ENCODE measurements around the gene SLC1A1. TPM values are rescaled to one million over a fixed set of nuclear protein-coding genes. Genes with fewer than 3 reads are reported as not detected.
A peak's percentile ranks its signal among the peaks of the same experiment; 100 is the strongest.

The SLC1A1 gene
- total and polyA plus RNA-seq, 7 donors = 3.3 to 7.5 (median 5.2) TPM

DNA sequence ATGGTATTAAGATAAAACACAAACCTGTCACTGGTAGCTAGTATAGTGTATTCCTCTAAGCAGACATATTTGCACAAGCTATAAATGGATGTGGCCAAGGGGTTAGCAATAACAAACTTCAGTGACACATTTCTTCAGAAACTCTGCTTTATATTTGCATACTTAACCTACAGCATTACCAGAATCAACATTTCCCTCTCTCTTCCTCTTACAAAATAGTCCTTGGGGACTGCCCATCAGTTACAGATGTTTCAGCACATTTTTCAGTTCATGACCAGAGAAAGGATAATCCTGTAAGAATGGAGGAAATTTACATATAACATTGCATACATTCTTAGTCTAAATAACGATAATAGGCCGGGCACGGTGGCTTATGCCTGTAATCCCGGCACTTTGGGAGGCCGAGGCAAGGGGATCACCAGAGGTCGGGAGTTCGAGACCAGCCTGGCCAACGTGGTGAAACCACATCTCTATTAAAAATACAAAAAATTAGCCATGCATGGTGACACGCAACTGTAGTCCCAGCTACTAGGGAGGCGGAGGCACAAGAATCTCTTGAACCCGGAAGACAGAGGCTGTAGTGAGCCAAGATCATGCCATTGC lies 25.3 kb upstream of the SLC1A1 start:
- H3K4me3 ChIP-seq = no peak overlapping the region
- DNase-seq = no peak
- no peaks in the 10 kb centered on the region for H3K36me3 ChIP-seq
- H3K9me3 ChIP-seq = peaks cover 0 to 3% (median 0%) of the 10 kb centered on the region in 4 donors
- intact Hi-C loops (cut with DNase I) = no loop called here
- H3K27me3 ChIP-seq = no peaks in the 10 kb centered on the region
- TF ChIP-seq EP300 (IDR thresholded peaks at IDR 0.05) (no peak), POLR2A (IDR thresholded peaks at IDR 0.05) (no peak), POLR2AphosphoS5 (IDR thresholded peaks at IDR 0.05) (no peak)
- TF ChIP-seq, protein P1, sequence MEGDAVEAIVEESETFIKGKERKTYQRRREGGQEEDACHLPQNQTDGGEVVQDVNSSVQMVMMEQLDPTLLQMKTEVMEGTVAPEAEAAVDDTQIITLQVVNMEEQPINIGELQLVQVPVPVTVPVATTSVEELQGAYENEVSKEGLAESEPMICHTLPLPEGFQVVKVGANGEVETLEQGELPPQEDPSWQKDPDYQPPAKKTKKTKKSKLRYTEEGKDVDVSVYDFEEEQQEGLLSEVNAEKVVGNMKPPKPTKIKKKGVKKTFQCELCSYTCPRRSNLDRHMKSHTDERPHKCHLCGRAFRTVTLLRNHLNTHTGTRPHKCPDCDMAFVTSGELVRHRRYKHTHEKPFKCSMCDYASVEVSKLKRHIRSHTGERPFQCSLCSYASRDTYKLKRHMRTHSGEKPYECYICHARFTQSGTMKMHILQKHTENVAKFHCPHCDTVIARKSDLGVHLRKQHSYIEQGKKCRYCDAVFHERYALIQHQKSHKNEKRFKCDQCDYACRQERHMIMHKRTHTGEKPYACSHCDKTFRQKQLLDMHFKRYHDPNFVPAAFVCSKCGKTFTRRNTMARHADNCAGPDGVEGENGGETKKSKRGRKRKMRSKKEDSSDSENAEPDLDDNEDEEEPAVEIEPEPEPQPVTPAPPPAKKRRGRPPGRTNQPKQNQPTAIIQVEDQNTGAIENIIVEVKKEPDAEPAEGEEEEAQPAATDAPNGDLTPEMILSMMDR (IDR thresholded peaks at IDR 0.05) = no peak
- WGBS, 2 donors = 87 to 90% methylated on average over 11 of the region's 11 CpGs
- no peak overlapping the region for H3K27ac ChIP-seq
- no peaks in the 10 kb centered on the region for H3K4me1 ChIP-seq

DNA sequence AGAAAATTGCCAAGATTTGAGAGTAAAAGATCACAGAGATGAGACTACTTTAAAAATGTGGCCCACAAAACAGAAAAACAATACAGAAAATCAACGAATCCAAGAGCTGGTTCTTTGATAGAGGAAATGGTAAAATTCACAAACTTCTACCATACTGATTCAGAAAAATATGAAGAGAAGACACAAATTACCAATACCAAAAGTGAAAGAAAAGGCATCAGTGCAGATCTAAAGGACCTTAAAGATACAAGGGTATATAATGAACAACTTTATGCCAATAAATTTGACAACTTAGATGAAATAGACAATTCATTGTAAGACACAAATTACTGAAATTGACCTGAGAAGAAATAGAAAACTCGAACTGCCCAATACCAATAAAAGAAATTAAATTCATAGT lies 24.4 kb upstream of the SLC1A1 start:
- Histone ChIP-seq H3K9me3 (peaks cover 0 to 3% (median 0%) of the 10 kb centered on the region in 4 donors), H3K4me3 (no peak overlapping the region), H3K36me3 (no peaks in the 10 kb centered on the region), H3K4me1 (no peaks in the 10 kb centered on the region), H3K27ac (no peak overlapping the region), H3K27me3 (no peaks in the 10 kb centered on the region)
- TF ChIP-seq EP300 (IDR thresholded peaks at IDR 0.05) = no peak
- TF ChIP-seq, protein P1 (IDR thresholded peaks at IDR 0.05) = no peak
- no peak for TF ChIP-seq POLR2A (IDR thresholded peaks at IDR 0.05)
- TF ChIP-seq POLR2AphosphoS5 (IDR thresholded peaks at IDR 0.05) = no peak
- whole genome bisulfite sequencing, 2 donors = 80 to 82% methylated on average over 2 of the region's 2 CpGs
- no peak for DNase-seq
- intact Hi-C loops (cut with DNase I) = no loop called here

DNA sequence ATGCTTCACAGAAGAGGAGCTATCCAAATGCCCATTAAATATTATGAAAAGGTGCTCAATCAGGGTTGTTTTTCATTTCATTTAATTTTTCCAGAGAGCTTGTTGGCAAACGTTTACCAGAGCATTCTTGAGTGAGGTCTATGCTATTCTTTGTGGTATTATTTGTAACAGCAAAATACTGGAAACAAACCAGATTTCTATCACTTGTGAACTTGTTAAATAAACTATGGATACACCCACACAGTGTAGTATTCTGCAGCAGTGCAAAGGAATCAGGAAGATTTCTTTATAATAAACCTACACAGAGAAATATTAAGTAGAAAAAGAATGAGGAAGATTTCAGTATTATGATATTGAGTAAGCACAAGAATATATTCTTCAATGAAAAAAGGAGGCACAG lies 15.0 kb upstream of the SLC1A1 start:
- no peaks in the 10 kb centered on the region for H3K27me3 ChIP-seq
- H3K4me3 ChIP-seq = no peak overlapping the region
- no peaks in the 10 kb centered on the region for H3K36me3 ChIP-seq
- 12 to 31% methylated on average over 1 of the region's 1 CpG for WGBS, 2 donors
- no peaks in the 10 kb centered on the region for H3K9me3 ChIP-seq
- H3K4me1 ChIP-seq = peaks cover 0 to 9% (median 3%) of the 10 kb centered on the region in 4 donors
- TF ChIP-seq POLR2AphosphoS5 (IDR thresholded peaks at IDR 0.05) = no peak
- no peak for TF ChIP-seq POLR2A (IDR thresholded peaks at IDR 0.05)
- TF ChIP-seq EP300 (IDR thresholded peaks at IDR 0.05) = no peak
- TF ChIP-seq, protein P1 (IDR thresholded peaks at IDR 0.05) = no peak
- H3K27ac ChIP-seq = no peak overlapping the region
- DNase-seq = no peak
- intact Hi-C loops (cut with DNase I) = no loop called here

DNA sequence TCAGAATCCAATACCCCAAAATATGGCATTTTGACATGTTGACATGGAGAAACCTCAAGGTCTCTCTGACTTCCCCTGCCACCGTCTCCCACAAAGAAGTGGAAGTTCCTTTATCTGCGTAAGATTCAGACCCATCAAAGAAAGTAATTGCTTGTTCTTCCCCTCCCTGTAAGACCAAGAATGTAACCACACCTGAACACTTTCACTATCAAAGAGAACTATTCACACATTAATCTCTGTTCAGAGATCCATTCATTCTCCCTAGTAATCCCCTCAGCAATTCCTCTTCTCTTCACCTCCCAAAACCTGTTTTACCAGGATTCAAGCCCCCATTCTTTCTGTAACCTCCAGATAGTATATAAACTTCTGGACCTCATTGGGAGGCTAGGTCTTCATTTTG lies 4.1 kb upstream of the SLC1A1 start:
- WGBS, 2 donors = 28 to 54% methylated on average over 2 of the region's 2 CpGs
- no peak for DNase-seq
- intact Hi-C loops (cut with DNase I) = no loop called here
- no peak overlapping the region for H3K4me3 ChIP-seq
- peaks cover 0 to 17% (median 10%) of the 10 kb centered on the region in 4 donors for H3K4me1 ChIP-seq
- H3K27ac ChIP-seq = no peak overlapping the region
- H3K36me3 ChIP-seq = no peaks in the 10 kb centered on the region
- no peaks in the 10 kb centered on the region for H3K9me3 ChIP-seq
- no peak for TF ChIP-seq POLR2AphosphoS5 (IDR thresholded peaks at IDR 0.05)
- no peak for TF ChIP-seq EP300 (IDR thresholded peaks at IDR 0.05)
- no peak for TF ChIP-seq POLR2A (IDR thresholded peaks at IDR 0.05)
- TF ChIP-seq, protein P1 (IDR thresholded peaks at IDR 0.05) = no peak
- no peaks in the 10 kb centered on the region for H3K27me3 ChIP-seq

DNA sequence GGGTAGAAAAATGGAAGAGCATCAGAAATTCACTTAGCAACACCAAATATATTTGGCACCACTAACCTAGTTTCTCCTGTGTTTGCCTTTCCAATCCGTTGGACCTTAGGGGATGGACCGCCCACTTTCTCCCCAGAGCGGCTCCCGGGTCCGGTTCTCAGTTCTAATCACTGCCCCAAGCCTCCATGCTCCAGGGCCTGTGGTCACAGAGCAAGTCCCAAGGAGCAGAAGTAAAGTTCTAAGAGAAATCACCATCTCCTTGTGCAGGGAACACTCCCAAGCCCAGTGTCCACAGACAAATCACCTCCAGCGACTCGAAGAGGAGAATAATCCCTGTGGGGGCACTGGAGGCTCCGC lies 728 bp upstream of the SLC1A1 start:
- H3K9me3 ChIP-seq = no peaks in the 10 kb centered on the region
- no peaks in the 10 kb centered on the region for H3K36me3 ChIP-seq
- intact Hi-C loops (cut with DNase I) = no loop called here
- peak overlapping the region; percentile 76 to 90 (median 86) for H3K27ac ChIP-seq
- no peak for TF ChIP-seq POLR2A (IDR thresholded peaks at IDR 0.05)
- TF ChIP-seq, protein P1 (IDR thresholded peaks at IDR 0.05) = no peak
- TF ChIP-seq POLR2AphosphoS5 (IDR thresholded peaks at IDR 0.05) = no peak
- no peak for TF ChIP-seq EP300 (IDR thresholded peaks at IDR 0.05)
- H3K27me3 ChIP-seq = no peaks in the 10 kb centered on the region
- WGBS, 2 donors = 1 to 5% methylated on average over 8 of the region's 8 CpGs
- peak overlapping the region; percentile 54 to 86 (median 75) for H3K4me3 ChIP-seq
- peaks cover 0 to 23% (median 18%) of the 10 kb centered on the region in 4 donors for H3K4me1 ChIP-seq
- DNase-seq = no peak

Data from sigmoid colon (tissue), 7 donors.